Chondrocyte (in vitro differentiated cells): ENCODE results near the gene SCP2. TPM values are rescaled to one million over a fixed set of nuclear protein-coding genes. Genes with fewer than 3 reads are reported as not detected.
"Not testable (repeated sequence)": the region's sequence is repeated elsewhere in the genome, so short reads cannot be mapped to it uniquely, and the experiment has no call there.

ENCODE experiments used
- DNase-seq: peaks from one replicate; pipeline ENCODE4 v3.0.0; 2021; ENCODE audit warnings: mixed read lengths, low spot score
- H3K27ac Mint-ChIP-seq: one replicate; pipeline ENCODE4 v1.8.0; 2021; ENCODE audit warnings: mild to moderate bottlenecking, moderate library complexity, mixed read lengths; ENCODE audit not compliant: unreplicated experiment
- H3K27me3 Mint-ChIP-seq: 2 replicates; pipeline ENCODE4 v1.8.0; 2021; ENCODE audit warnings: low read depth, mixed read lengths
- H3K36me3 Mint-ChIP-seq: 2 replicates; pipeline ENCODE4 v1.8.0; 2021; ENCODE audit warnings: low read depth, mixed read lengths
- H3K4me1 Mint-ChIP-seq: 2 replicates; pipeline ENCODE4 v1.8.0; 2021; ENCODE audit warnings: low read depth, mild to moderate bottlenecking, mixed read lengths
- H3K4me3 Mint-ChIP-seq: one replicate; pipeline ENCODE4 v1.8.0; 2021; ENCODE audit warnings: mild to moderate bottlenecking, moderate library complexity, mixed read lengths; ENCODE audit not compliant: unreplicated experiment
- H3K9me3 Mint-ChIP-seq: 2 replicates; pipeline ENCODE4 v1.8.0; 2021; ENCODE audit warnings: low read depth, mixed read lengths
- total RNA-seq: library from RNA; stranded (reverse); gene quantifications from 3 replicates; pipeline ENCODE4 v1.2.1, GENCODE V29; 2021
- TF ChIP-seq, protein P1 (sequence below): fragments of 200-600 bp; sonication (generic); IDR thresholded peaks from 2 replicates; pipeline ENCODE4 v1.5.0; 2021; ENCODE audit warnings: antibody characterized with exemption, mild to moderate bottlenecking, moderate library complexity

Gene SCP2
- total RNA-seq, 1 donor from 2014 or later = 87.4 TPM

DNA sequence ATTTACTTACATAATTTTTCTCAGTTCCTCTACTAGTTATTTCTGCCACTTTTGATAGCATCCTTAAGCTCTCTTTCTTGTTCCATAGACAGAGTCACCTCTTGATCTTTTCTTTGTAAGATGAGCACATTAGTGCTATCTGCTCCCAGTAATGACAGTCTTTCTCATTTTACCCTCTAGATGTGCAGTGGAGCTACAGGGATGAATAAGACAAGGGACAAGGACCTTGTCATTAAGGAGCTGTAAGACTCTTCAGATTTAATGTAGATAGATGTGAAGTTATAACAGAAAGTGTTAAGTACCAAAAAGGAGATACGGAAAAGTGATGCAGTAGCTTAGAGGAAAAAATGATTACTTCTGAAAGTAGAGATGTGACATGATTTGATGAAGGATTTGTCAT is 20.4 kb downstream of the SCP2 start:
- no peak overlapping the region for H3K4me3 Mint-ChIP-seq
- H3K27ac Mint-ChIP-seq = no peak overlapping the region
- no peaks in the 10 kb centered on the region for H3K27me3 Mint-ChIP-seq
- no peak for DNase-seq
- peaks cover 5% of the 10 kb centered on the region for H3K36me3 Mint-ChIP-seq
- H3K4me1 Mint-ChIP-seq = no peaks in the 10 kb centered on the region
- TF ChIP-seq, protein P1, sequence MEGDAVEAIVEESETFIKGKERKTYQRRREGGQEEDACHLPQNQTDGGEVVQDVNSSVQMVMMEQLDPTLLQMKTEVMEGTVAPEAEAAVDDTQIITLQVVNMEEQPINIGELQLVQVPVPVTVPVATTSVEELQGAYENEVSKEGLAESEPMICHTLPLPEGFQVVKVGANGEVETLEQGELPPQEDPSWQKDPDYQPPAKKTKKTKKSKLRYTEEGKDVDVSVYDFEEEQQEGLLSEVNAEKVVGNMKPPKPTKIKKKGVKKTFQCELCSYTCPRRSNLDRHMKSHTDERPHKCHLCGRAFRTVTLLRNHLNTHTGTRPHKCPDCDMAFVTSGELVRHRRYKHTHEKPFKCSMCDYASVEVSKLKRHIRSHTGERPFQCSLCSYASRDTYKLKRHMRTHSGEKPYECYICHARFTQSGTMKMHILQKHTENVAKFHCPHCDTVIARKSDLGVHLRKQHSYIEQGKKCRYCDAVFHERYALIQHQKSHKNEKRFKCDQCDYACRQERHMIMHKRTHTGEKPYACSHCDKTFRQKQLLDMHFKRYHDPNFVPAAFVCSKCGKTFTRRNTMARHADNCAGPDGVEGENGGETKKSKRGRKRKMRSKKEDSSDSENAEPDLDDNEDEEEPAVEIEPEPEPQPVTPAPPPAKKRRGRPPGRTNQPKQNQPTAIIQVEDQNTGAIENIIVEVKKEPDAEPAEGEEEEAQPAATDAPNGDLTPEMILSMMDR = no peak
- H3K9me3 Mint-ChIP-seq = no peaks in the 10 kb centered on the region

DNA sequence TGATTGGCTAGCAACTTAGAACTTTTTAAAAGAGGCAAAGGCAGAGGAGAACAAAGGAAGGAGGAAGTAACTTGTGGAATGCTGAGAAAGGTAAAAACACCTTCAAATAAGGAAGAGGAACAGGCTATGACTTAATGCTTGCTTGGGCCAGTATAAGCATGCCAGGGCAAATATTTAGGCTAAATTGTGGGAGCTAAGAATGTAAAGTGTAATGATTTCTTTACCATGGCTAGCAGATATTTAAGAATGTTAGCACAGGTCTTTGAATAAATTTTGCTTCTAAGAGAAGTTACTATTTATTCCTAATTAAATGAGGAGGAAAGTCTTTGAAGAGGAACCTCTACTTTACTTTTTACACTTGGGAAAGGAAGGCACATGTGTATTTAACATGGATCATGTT is 22.5 kb downstream of the SCP2 start:
- H3K36me3 Mint-ChIP-seq, H3K27me3 Mint-ChIP-seq, H3K4me3 Mint-ChIP-seq, DNase-seq, H3K9me3 Mint-ChIP-seq, H3K4me1 Mint-ChIP-seq, H3K27ac Mint-ChIP-seq: not testable (repeated sequence)

DNA sequence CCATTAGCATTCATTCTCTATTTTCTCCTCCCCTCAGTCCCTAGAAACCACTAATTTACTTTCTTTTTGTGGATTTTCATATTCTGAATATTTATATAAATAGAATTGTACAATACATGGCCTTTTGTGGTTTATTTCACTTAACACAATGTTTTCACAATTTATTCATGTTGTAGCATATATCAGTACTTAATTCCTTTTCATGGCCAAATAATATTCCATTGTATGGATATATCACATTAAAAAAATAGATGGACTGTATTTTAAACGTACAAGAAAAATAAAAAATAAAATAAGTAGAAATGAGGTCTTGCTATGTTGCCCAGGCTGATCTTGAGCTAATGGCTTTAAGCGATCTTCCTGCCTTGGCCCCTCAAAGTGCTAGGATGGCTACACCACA is 25.0 kb downstream of the SCP2 start:
- no peak for DNase-seq
- no peaks in the 10 kb centered on the region for H3K9me3 Mint-ChIP-seq
- H3K4me3 Mint-ChIP-seq = no peak overlapping the region
- peaks cover 7% of the 10 kb centered on the region for H3K36me3 Mint-ChIP-seq
- H3K4me1 Mint-ChIP-seq = peaks cover 13% of the 10 kb centered on the region
- H3K27me3 Mint-ChIP-seq = no peaks in the 10 kb centered on the region
- TF ChIP-seq, protein P1 = no peak
- no peak overlapping the region for H3K27ac Mint-ChIP-seq

DNA sequence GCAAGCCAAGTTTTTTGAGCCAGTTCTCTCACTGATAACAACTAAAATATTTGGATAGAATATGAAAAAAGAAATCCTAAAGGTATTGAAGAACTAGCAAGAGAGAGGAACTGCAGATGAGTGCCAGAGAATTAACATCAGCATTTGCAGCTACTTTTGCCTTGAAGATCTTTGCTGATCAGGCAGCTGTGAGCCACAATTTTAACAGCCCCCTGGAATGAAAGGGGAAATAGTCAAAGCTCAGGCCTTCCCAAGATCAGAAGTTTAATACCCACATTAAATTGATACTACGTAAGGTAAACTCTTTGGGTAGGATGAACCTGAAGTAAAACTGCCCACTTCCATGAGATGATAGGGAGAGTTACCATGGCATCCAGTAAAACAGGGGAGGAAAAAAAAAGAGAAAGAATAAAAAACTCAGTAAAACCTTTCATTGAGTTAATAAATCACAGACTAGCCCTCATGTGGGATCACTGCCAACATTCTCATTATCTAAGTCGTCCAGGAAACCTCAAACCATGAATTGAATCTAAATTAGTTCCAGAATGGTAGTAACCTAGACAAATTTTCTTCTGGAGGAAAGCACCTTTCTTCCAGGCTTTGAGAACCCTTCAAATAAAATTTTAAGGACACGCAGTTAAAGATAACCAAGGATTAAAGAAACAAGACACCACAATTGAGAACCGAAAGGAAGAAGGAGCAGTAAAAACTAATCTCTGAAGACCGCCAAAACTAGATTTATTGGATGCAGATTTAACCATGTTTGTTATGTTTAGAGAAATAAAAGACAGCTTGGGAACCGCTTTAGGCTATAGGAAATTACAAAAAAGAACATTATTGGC is 28.3 kb downstream of the SCP2 start:
- Mint-ChIP-seq H3K4me1 (peaks cover 13% of the 10 kb centered on the region), H3K9me3 (no peaks in the 10 kb centered on the region), H3K4me3 (no peak overlapping the region), H3K36me3 (peaks cover 5% of the 10 kb centered on the region), H3K27me3 (no peaks in the 10 kb centered on the region), H3K27ac (peak overlapping the region; percentile 49)
- TF ChIP-seq, protein P1 = no peak
- DNase-seq = no peak

DNA sequence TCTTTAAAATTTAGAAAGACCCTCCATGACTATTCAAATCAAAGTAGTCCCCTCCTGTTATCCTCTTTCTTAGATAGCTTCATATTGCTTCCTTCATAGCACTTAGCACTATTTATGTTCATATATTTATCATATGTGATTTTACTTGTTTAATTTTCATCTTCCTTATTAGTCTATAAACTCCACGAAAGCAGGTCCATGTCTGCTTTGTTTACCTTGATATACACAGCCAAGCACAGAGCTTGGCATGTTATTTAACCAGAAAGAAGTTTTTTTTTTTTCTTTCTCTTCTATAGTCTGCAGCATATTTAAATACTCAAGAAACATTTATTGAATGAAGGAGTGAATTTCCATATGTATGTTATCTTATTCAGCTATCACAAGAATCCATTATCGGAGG is 36.0 kb downstream of the SCP2 start:
- Mint-ChIP-seq H3K27me3 (no peaks in the 10 kb centered on the region), H3K4me3 (no peak overlapping the region), H3K9me3 (no peaks in the 10 kb centered on the region), H3K4me1 (no peaks in the 10 kb centered on the region), H3K27ac (no peak overlapping the region), H3K36me3 (peaks cover 10% of the 10 kb centered on the region)
- no peak for DNase-seq
- TF ChIP-seq, protein P1 = no peak

DNA sequence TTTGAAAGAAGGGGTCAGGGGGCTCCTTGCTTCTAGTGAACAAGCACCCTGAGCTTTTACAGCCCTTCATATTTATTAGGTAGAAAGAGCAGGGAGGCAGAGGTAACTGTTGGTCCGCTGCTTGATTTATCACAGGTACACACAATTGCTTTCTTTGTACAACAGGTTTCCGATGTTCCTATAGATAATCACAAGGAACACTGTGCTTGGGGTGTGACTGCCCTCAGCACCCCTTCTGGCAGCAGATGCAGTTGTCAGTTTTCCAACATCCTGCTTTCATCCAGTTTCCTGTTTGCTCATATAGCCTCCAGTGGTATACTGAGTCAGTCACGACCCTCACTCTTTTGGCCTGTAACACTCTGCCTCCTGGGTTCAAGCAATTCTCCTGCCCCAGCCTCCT is 40.6 kb downstream of the SCP2 start:
- TF ChIP-seq, protein P1 = no peak
- H3K4me3 Mint-ChIP-seq = no peak overlapping the region
- H3K4me1 Mint-ChIP-seq = no peaks in the 10 kb centered on the region
- no peak overlapping the region for H3K27ac Mint-ChIP-seq
- no peaks in the 10 kb centered on the region for H3K27me3 Mint-ChIP-seq
- H3K36me3 Mint-ChIP-seq = peaks cover 10% of the 10 kb centered on the region
- H3K9me3 Mint-ChIP-seq = no peaks in the 10 kb centered on the region
- no peak for DNase-seq

DNA sequence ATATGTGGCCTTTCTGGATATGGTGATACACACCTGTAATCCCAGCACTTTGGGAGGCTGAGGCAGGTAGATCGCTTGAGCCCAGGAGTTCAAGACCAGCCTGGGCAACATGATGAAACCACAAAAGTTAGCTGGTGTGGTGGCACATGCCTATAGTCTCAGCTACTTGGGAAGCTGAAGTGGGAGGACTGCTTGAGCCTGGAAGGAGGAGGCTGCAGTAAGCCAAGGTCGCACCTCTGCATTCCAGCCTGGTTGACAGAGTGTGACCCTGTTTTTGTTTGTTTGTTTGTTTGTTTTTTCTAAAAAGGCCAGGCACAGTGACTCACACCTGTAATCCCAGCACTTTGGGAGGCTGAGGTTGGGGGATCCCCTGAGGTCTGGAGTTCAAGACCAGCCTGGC is 42.2 kb downstream of the SCP2 start:
- H3K4me3 Mint-ChIP-seq, H3K27me3 Mint-ChIP-seq, H3K36me3 Mint-ChIP-seq, H3K4me1 Mint-ChIP-seq, H3K27ac Mint-ChIP-seq, H3K9me3 Mint-ChIP-seq, DNase-seq: not testable (repeated sequence)
